Hepatocyte (in vitro differentiated cells): ENCODE data around the gene ARHGEF37. TPM values are rescaled to one million over a fixed set of nuclear protein-coding genes. Genes with fewer than 3 reads are reported as not detected.

Source experiments
- DNase-seq: peaks from one replicate; pipeline ENCODE4 v3.0.0-alpha.2; 2016; ENCODE audit warnings: low spot score
- H2AFZ ChIP-seq: fragments of 200-600 bp; sonication (generic); 2 replicates; pipeline ENCODE4 v1.6.0; 2016; ENCODE audit warnings: antibody characterized with exemption, mild to moderate bottlenecking
- H3K27ac ChIP-seq: fragments of 200-600 bp; sonication (generic); 2 replicates; pipeline ENCODE4 v1.5.1; 2016; ENCODE audit warnings: mild to moderate bottlenecking
- H3K27me3 ChIP-seq: fragments of 200-600 bp; sonication (generic); 2 replicates; pipeline ENCODE4 v1.6.1; 2016
- H3K36me3 ChIP-seq: fragments of 200-600 bp; sonication (generic); replicated peaks from 2 replicates; pipeline ENCODE4 v1.5.1; 2016; ENCODE audit warnings: low read depth; ENCODE audit not compliant: insufficient read depth
- H3K4me1 ChIP-seq: fragments of 200-600 bp; sonication (generic); 2 replicates; pipeline ENCODE4 v1.5.1; 2016; ENCODE audit warnings: mild to moderate bottlenecking, moderate library complexity; ENCODE audit not compliant: insufficient read depth
- H3K4me2 ChIP-seq: fragments of 200-600 bp; sonication (generic); 2 replicates; pipeline ENCODE4 v1.6.0; 2016
- H3K4me3 ChIP-seq: fragments of 200-600 bp; sonication (generic); 2 replicates; pipeline ENCODE4 v1.5.1; 2016; ENCODE audit warnings: mild to moderate bottlenecking
- H3K79me2 ChIP-seq: fragments of 200-600 bp; sonication (generic); 2 replicates; pipeline ENCODE4 v1.6.0; 2017; ENCODE audit warnings: mild to moderate bottlenecking
- H3K9me2 ChIP-seq: fragments of 200-600 bp; sonication (generic); replicated peaks from 2 replicates; pipeline ENCODE4 v1.6.0; 2017; ENCODE audit warnings: mild to moderate bottlenecking; ENCODE audit not compliant: insufficient read depth
- H3K9me3 ChIP-seq: fragments of 200-600 bp; sonication (generic); 2 replicates; pipeline ENCODE4 v1.5.1; 2016; ENCODE audit warnings: low read depth, mild to moderate bottlenecking
- H4K20me1 ChIP-seq: fragments of 200-600 bp; sonication (generic); 2 replicates; pipeline ENCODE4 v1.6.0; 2016; ENCODE audit warnings: mild to moderate bottlenecking; ENCODE audit not compliant: insufficient read depth, poor library complexity, severe bottlenecking
- CTCF ChIP-seq: fragments of 200-600 bp; sonication (generic); IDR thresholded peaks from 2 replicates; pipeline ENCODE4 v1.5.1; 2016; ENCODE audit warnings: antibody characterized with exemption, mild to moderate bottlenecking; ENCODE audit not compliant: poor library complexity
- EZH2 ChIP-seq: fragments of 200-600 bp; sonication (generic); IDR thresholded peaks from 2 replicates; pipeline ENCODE4 v1.6.1; 2016; ENCODE audit warnings: antibody characterized with exemption, mild to moderate bottlenecking, borderline replicate concordance
- EZH2phosphoT487 ChIP-seq: fragments of 200-600 bp; sonication (generic); IDR thresholded peaks from one replicate; pipeline ENCODE4 v1.6.1; 2018; ENCODE audit warnings: antibody characterized with exemption, mild to moderate bottlenecking, low read depth, moderate library complexity; ENCODE audit not compliant: unreplicated experiment, severe bottlenecking
- WGBS: methylation state at CpG from one replicate; pipeline ENCODE4 v1.1.6; 2016; ENCODE audit warnings: low lambda C conversion rate; ENCODE audit errors: missing lambda C conversion rate; 5-methylcytosine and 5-hydroxymethylcytosine counted together
- polyA plus RNA-seq: library from polyadenylated mRNA; unstranded; fragments of >200 nt; fragmentation: Nextera tagmentation; extraction: Ambion mirVana; gene quantifications from 2 replicates; pipeline ENCODE4 v1.2.1, GENCODE V29; 2016
- total RNA-seq: library from RNA; depleted of rRNA; stranded (reverse); fragments of >200 nt; gene quantifications from 2 replicates; pipeline ENCODE4 v1.2.3, GENCODE V29; 2014

ARHGEF37 gene
- total and polyA plus RNA-seq, 2 experiments from 2014 or later: 2.3 to 2.9 TPM

GRCh38 chr5:149674686-149675085 lies 93.4 kb downstream of the ARHGEF37 start:
- no peak for DNase-seq
- Histone ChIP-seq H4K20me1 (no peaks in the 10 kb centered on the region), H3K9me3 (no peaks in the 10 kb centered on the region), H3K79me2 (no peaks in the 10 kb centered on the region), H3K4me3 (no peak overlapping the region), H3K27me3 (no peaks in the 10 kb centered on the region), H3K9me2 (no peaks in the 10 kb centered on the region), H3K36me3 (no peaks in the 10 kb centered on the region), H3K4me2 (no peak overlapping the region), H3K4me1 (no peaks in the 10 kb centered on the region), H2AFZ (no peak overlapping the region), H3K27ac (no peak overlapping the region)
- TF ChIP-seq EZH2 (no peak), EZH2phosphoT487 (no peak), CTCF (no peak)
- 49% methylated on average over 3 of the region's 3 CpGs for WGBS

GRCh38 chr5:149675610-149676201 lies 94.4 kb downstream of the ARHGEF37 start:
- Histone ChIP-seq H2AFZ (no peak overlapping the region), H3K4me2 (no peak overlapping the region), H3K9me3 (no peaks in the 10 kb centered on the region), H4K20me1 (no peaks in the 10 kb centered on the region), H3K9me2 (no peaks in the 10 kb centered on the region), H3K27me3 (no peaks in the 10 kb centered on the region), H3K27ac (peak overlapping the region; percentile 16), H3K79me2 (no peaks in the 10 kb centered on the region), H3K36me3 (no peaks in the 10 kb centered on the region), H3K4me1 (no peaks in the 10 kb centered on the region), H3K4me3 (no peak overlapping the region)
- TF ChIP-seq EZH2phosphoT487 (no peak), CTCF (no peak), EZH2 (no peak)
- peak; percentile 35 for DNase-seq
- 72% methylated on average over 12 of the region's 12 CpGs for WGBS

DNA sequence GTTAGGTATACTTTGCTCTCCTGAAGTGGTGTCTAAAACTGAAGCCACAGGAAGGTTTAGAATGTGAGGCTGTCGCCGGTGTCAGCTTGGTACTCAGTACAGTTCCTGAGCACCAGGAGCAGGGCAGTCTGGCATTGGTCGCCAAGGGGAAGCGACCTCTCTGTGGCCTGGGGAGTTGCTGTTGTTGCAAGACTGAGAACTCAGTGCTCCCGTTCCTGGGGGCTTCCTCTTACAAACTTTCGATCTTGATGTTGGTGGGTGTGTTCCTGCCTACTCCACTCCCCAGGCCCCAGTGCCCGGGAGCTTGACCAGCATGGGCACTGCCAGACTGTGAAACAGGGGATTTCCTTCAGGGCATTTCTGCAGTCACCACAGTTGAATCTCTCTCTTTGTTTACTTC lies 96.4 kb downstream of the ARHGEF37 start:
- no peak for DNase-seq
- Histone ChIP-seq H3K4me3 (no peak overlapping the region), H3K9me2 (no peaks in the 10 kb centered on the region), H3K27me3 (no peaks in the 10 kb centered on the region), H3K27ac (no peak overlapping the region), H3K79me2 (no peaks in the 10 kb centered on the region), H3K9me3 (no peaks in the 10 kb centered on the region), H2AFZ (no peak overlapping the region), H4K20me1 (no peaks in the 10 kb centered on the region), H3K4me1 (no peaks in the 10 kb centered on the region), H3K4me2 (no peak overlapping the region), H3K36me3 (no peaks in the 10 kb centered on the region)
- WGBS: 79% methylated on average over 7 of the region's 7 CpGs
- no peak for TF ChIP-seq EZH2phosphoT487

DNA sequence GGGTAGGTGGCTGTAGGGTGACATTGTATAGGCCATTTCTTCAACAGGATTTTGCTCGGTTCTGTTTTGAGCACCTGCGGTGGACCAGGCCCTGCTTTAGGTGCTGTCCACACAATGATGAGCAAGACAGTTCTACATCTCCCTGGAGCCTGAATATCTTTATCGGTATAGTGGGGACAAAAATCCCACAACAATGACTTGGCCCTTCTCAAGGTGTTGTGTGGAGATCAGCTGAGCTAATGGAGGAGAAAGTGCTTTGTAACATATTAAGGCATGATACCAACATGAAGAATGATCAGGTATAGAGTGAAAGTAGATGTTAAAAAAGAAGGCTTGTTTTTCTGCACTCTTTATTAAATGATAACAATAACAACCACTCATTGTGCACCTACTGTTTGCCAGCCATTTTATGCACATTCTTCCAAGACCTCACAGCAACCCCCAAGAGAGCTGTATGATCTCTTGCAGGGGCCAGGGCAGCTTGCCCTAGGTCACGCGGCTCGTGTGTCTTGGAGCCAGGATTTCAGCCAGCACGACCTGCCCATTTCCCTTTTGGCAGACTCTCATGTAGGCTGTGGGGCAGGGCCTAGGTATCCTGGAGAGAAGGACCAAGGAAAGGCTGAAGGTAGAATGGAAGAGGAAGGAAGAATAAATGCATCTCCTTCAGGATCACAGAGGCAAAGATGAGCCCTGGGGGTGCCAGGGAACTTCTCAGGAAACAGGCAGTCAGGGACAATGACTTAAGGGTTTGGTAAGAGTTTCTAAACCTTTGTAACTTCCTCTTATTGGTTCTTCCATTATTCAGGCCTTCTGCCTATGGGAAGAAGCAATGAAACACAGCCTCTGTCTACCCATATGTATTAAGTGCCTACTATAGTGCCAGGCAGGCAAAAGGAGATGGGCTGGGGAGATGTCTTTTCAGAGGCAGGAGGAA lies 98.8 kb downstream of the ARHGEF37 start:
- Histone ChIP-seq H3K9me3 (no peaks in the 10 kb centered on the region), H3K36me3 (no peaks in the 10 kb centered on the region), H4K20me1 (no peaks in the 10 kb centered on the region), H3K27me3 (no peaks in the 10 kb centered on the region), H3K79me2 (no peaks in the 10 kb centered on the region), H3K9me2 (no peaks in the 10 kb centered on the region), H3K4me3 (no peak overlapping the region), H3K4me1 (peaks cover 1% of the 10 kb centered on the region), H3K4me2 (no peak overlapping the region), H2AFZ (no peak overlapping the region), H3K27ac (no peak overlapping the region)
- WGBS: 93% methylated on average over 7 of the region's 7 CpGs
- TF ChIP-seq CTCF: no peak
- no peak for TF ChIP-seq EZH2phosphoT487
- TF ChIP-seq EZH2: no peak
- no peak for DNase-seq
